Astrocyte (in vitro differentiated cells and primary cell): ENCODE results near the gene SMIM45.

Experiments
- DNase-seq: peaks from one replicate; pipeline ENCODE4 v3.0.0-alpha.2; 2010; ENCODE audit warnings: low read depth
- FAIRE-seq: peaks from 2 replicates; lab custom pipeline; 2011; peaks lifted over from hg19 to GRCh38; lab: Jason Lieb, UNC
- H2AFZ ChIP-seq: 2 replicates; pipeline ENCODE4 v1.6.0; 2012; ENCODE audit warnings: low read depth, low read length, inconsistent platforms
- H3K27ac ChIP-seq: 2 replicates; pipeline ENCODE4 v1.5.1; 2011; ENCODE audit warnings: low read depth, low read length, inconsistent platforms
- H3K27me3 ChIP-seq: 2 replicates; pipeline ENCODE4 v1.6.0; 2011; ENCODE audit warnings: low read length, inconsistent platforms; ENCODE audit not compliant: insufficient read depth
- H3K36me3 ChIP-seq: 2 replicates; pipeline ENCODE4 v1.5.1; 2011; ENCODE audit warnings: low read length, inconsistent platforms; ENCODE audit not compliant: insufficient read depth
- H3K4me1 ChIP-seq: 2 replicates; pipeline ENCODE4 v1.5.1; 2011; ENCODE audit warnings: low read length, inconsistent platforms; ENCODE audit not compliant: insufficient read depth
- H3K4me2 ChIP-seq: 2 replicates; pipeline ENCODE4 v1.6.0; 2012; ENCODE audit warnings: low read length, inconsistent platforms
- H3K4me3 ChIP-seq: 2 replicates; pipeline ENCODE4 v1.5.1; 2011; ENCODE audit warnings: low read depth, mild to moderate bottlenecking, low read length, inconsistent platforms; ENCODE audit not compliant: insufficient read depth
- H3K79me2 ChIP-seq: 2 replicates; pipeline ENCODE4 v1.6.0; 2012; ENCODE audit warnings: mild to moderate bottlenecking, low read length, inconsistent platforms; ENCODE audit not compliant: insufficient read depth
- H3K9ac ChIP-seq: 2 replicates; pipeline ENCODE4 v1.6.0; 2012; ENCODE audit warnings: mild to moderate bottlenecking, low read length, inconsistent platforms
- H3K9me3 ChIP-seq: 2 replicates; pipeline ENCODE4 v1.5.1; 2012; ENCODE audit warnings: low read depth, mild to moderate bottlenecking, low read length, inconsistent platforms; ENCODE audit not compliant: insufficient read depth
- H4K20me1 ChIP-seq: 2 replicates; pipeline ENCODE4 v1.6.0; 2012; ENCODE audit warnings: low read length, inconsistent platforms; ENCODE audit not compliant: insufficient read depth
- H3K27ac Mint-ChIP-seq: one replicate; pipeline ENCODE4 v1.8.0; 2021; ENCODE audit warnings: mild to moderate bottlenecking, mixed read lengths; ENCODE audit not compliant: unreplicated experiment
- H3K27me3 Mint-ChIP-seq: one replicate; pipeline ENCODE4 v1.8.0; 2021; ENCODE audit warnings: low read depth, mixed read lengths; ENCODE audit not compliant: unreplicated experiment
- H3K36me3 Mint-ChIP-seq: one replicate; pipeline ENCODE4 v1.8.0; 2021; ENCODE audit warnings: low read depth, mixed read lengths; ENCODE audit not compliant: unreplicated experiment
- H3K4me1 Mint-ChIP-seq: one replicate; pipeline ENCODE4 v1.8.0; 2021; ENCODE audit warnings: low read depth, mixed read lengths; ENCODE audit not compliant: unreplicated experiment
- H3K4me3 Mint-ChIP-seq: one replicate; pipeline ENCODE4 v1.8.0; 2021; ENCODE audit warnings: mild to moderate bottlenecking, moderate library complexity, mixed read lengths; ENCODE audit not compliant: unreplicated experiment
- H3K9me3 Mint-ChIP-seq: one replicate; pipeline ENCODE4 v1.8.0; 2021; ENCODE audit warnings: mild to moderate bottlenecking, mixed read lengths; ENCODE audit not compliant: unreplicated experiment
- EZH2 ChIP-seq: IDR thresholded peaks from 2 replicates; pipeline ENCODE4 v1.6.1; 2012; ENCODE audit warnings: mild to moderate bottlenecking, low read length, inconsistent platforms; ENCODE audit not compliant: insufficient read depth
- TF ChIP-seq, protein P1 (sequence below): IDR thresholded peaks from 2 replicates; pipeline ENCODE4 v1.5.1; 2011; ENCODE audit warnings: low read depth, mild to moderate bottlenecking, inconsistent platforms, low read length, moderate library complexity; ENCODE audit not compliant: insufficient read depth

The SMIM45 gene

GRCh38 chr22:41913842-41914534 lies 38.0 kb upstream of the SMIM45 start:
- Mint-ChIP-seq H3K4me3 (no peak overlapping the region), H3K27me3 (peaks cover 52% of the 10 kb centered on the region), H3K36me3 (no peaks in the 10 kb centered on the region), H3K4me1 (peaks cover 5% of the 10 kb centered on the region), H3K9me3 (no peaks in the 10 kb centered on the region), H3K27ac (no peak overlapping the region)
- Histone ChIP-seq H3K4me2 (no peak overlapping the region), H2AFZ (no peak overlapping the region), H3K36me3 (no peaks in the 10 kb centered on the region), H3K79me2 (no peaks in the 10 kb centered on the region), H3K9me3 (no peaks in the 10 kb centered on the region), H4K20me1 (peaks cover 32% of the 10 kb centered on the region), H3K27me3 (peaks cover 58% of the 10 kb centered on the region), H3K4me1 (peaks cover 14% of the 10 kb centered on the region), H3K4me3 (no peak overlapping the region), H3K27ac (no peak overlapping the region), H3K9ac (no peak overlapping the region)
- TF ChIP-seq, protein P1, sequence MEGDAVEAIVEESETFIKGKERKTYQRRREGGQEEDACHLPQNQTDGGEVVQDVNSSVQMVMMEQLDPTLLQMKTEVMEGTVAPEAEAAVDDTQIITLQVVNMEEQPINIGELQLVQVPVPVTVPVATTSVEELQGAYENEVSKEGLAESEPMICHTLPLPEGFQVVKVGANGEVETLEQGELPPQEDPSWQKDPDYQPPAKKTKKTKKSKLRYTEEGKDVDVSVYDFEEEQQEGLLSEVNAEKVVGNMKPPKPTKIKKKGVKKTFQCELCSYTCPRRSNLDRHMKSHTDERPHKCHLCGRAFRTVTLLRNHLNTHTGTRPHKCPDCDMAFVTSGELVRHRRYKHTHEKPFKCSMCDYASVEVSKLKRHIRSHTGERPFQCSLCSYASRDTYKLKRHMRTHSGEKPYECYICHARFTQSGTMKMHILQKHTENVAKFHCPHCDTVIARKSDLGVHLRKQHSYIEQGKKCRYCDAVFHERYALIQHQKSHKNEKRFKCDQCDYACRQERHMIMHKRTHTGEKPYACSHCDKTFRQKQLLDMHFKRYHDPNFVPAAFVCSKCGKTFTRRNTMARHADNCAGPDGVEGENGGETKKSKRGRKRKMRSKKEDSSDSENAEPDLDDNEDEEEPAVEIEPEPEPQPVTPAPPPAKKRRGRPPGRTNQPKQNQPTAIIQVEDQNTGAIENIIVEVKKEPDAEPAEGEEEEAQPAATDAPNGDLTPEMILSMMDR: no peak
- peak; percentile 90 for TF ChIP-seq EZH2
- no peak for FAIRE-seq
- DNase-seq: no peak

DNA sequence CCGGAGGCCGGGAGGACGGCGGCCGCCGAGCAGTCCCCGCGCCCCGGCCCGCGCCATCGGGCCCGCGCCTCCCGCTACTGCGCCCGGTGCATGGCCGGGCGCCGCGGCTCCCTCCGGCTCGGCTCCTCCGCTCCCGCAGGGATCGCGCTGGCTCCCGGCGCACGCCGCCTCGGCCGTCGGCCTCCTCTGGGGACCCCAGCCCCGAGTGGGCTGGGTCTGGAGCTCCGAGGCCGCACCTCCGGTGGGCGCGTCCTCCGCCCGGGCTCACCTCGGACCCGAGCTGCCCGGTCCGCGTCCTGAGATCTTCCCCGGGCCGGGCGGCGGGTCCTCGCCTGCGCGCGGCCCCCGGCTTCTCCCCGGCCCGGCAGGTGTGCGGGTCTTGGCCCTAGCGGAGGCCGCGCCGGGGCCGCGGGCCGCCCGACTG lies 37.3 kb upstream of the SMIM45 start:
- Histone ChIP-seq H3K79me2 (no peaks in the 10 kb centered on the region), H3K4me3 (no peak overlapping the region)
- peaks cover 50% of the 10 kb centered on the region for H3K27me3 Mint-ChIP-seq

More for the DNA sequence above, 37.3 kb upstream of the SMIM45 start:
- no peak overlapping the region for H3K9ac ChIP-seq
- FAIRE-seq: no peak
- H2AFZ ChIP-seq: no peak overlapping the region
- no peaks in the 10 kb centered on the region for H3K36me3 Mint-ChIP-seq
- H3K27ac ChIP-seq: no peak overlapping the region
- H3K4me3 Mint-ChIP-seq: no peak overlapping the region
- H3K36me3 ChIP-seq: no peaks in the 10 kb centered on the region
- H3K27ac Mint-ChIP-seq: no peak overlapping the region
- H3K4me1 ChIP-seq: peaks cover 18% of the 10 kb centered on the region
- no peak for DNase-seq
- TF ChIP-seq, protein P1: no peak
- peak; percentile 30 for TF ChIP-seq EZH2
- H3K9me3 Mint-ChIP-seq: no peaks in the 10 kb centered on the region
- peaks cover 57% of the 10 kb centered on the region for H3K27me3 ChIP-seq
- H3K4me2 ChIP-seq: peak overlapping the region; percentile 39
- no peaks in the 10 kb centered on the region for H3K9me3 ChIP-seq
- peaks cover 27% of the 10 kb centered on the region for H4K20me1 ChIP-seq
- H3K4me1 Mint-ChIP-seq: peaks cover 5% of the 10 kb centered on the region
